Nephron (organoid): Measurements from ENCODE around the gene PTPRN2.

Experiments used
- H3K27ac Mint-ChIP-seq, 3 experiments: 2 replicates each; pipeline ENCODE4 v1.8.0; 2020; ENCODE audit warnings: mixed read lengths in 3 of 3, mild to moderate bottlenecking in 2 of 3, moderate library complexity in 1 of 3
- H3K27me3 Mint-ChIP-seq: 2 replicates; pipeline ENCODE4 v1.8.0; 2021; ENCODE audit warnings: low read depth, mild to moderate bottlenecking, moderate library complexity, mixed read lengths
- H3K36me3 Mint-ChIP-seq: 2 replicates; pipeline ENCODE4 v1.8.0; 2020; ENCODE audit warnings: low read depth, mixed read lengths
- H3K4me1 Mint-ChIP-seq: 2 replicates; pipeline ENCODE4 v1.8.0; 2020; ENCODE audit warnings: mixed read lengths
- H3K4me3 Mint-ChIP-seq, 3 experiments: 2 replicates each; pipeline ENCODE4 v1.8.0; 2020; ENCODE audit warnings: mild to moderate bottlenecking in 3 of 3, mixed read lengths in 3 of 3, moderate library complexity in 2 of 3
- H3K9me3 Mint-ChIP-seq: 2 replicates; pipeline ENCODE4 v1.8.0; 2020; ENCODE audit warnings: mixed read lengths
- TF ChIP-seq, protein P1 (sequence below), 3 experiments: fragments of 200-600 bp; sonication (generic); IDR thresholded peaks; one replicate each; pipeline ENCODE4 v1.5.0; 2021; ENCODE audit warnings: antibody characterized with exemption in 3 of 3; ENCODE audit not compliant: unreplicated experiment in 3 of 3

Gene PTPRN2

GRCh38 chr7:157887400-157887799 is 700.2 kb downstream of the PTPRN2 start:
- H3K9me3 Mint-ChIP-seq = peaks cover 9% of the 10 kb centered on the region
- TF ChIP-seq, protein P1, sequence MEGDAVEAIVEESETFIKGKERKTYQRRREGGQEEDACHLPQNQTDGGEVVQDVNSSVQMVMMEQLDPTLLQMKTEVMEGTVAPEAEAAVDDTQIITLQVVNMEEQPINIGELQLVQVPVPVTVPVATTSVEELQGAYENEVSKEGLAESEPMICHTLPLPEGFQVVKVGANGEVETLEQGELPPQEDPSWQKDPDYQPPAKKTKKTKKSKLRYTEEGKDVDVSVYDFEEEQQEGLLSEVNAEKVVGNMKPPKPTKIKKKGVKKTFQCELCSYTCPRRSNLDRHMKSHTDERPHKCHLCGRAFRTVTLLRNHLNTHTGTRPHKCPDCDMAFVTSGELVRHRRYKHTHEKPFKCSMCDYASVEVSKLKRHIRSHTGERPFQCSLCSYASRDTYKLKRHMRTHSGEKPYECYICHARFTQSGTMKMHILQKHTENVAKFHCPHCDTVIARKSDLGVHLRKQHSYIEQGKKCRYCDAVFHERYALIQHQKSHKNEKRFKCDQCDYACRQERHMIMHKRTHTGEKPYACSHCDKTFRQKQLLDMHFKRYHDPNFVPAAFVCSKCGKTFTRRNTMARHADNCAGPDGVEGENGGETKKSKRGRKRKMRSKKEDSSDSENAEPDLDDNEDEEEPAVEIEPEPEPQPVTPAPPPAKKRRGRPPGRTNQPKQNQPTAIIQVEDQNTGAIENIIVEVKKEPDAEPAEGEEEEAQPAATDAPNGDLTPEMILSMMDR (IDR thresholded peaks at IDR 0.05; ENCODE audit: unreplicated experiment in 3 of 3) = no peak
- H3K4me3 Mint-ChIP-seq = no peak overlapping the region
- no peaks in the 10 kb centered on the region for H3K36me3 Mint-ChIP-seq
- no peak overlapping the region for H3K27ac Mint-ChIP-seq
- H3K27me3 Mint-ChIP-seq = peaks cover 11% of the 10 kb centered on the region
- no peaks in the 10 kb centered on the region for H3K4me1 Mint-ChIP-seq

DNA sequence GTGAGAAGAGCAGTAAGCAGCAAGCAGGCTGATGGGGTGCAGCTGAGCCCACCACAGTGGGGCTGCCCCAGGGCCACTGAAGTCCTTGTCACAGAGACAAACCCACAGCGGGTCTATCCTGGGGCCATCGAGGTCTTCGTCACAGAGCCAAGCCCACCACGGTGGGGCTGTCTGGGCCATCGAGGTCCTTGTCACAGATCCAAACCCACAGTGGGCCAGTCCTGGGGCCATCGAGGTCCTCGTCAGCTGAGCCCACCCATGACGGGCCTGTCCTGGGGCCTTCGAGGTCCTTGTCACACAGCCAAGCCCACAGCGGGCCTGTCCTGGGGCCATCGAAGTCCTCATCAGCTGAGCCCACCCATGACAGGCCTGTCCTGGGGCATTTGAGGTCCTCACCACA is 700.9 kb downstream of the PTPRN2 start:
- Mint-ChIP-seq H3K9me3 (peaks cover 9% of the 10 kb centered on the region), H3K27ac (no peak overlapping the region), H3K27me3 (peaks cover 11% of the 10 kb centered on the region), H3K4me3 (no peak overlapping the region), H3K4me1 (no peaks in the 10 kb centered on the region), H3K36me3 (no peaks in the 10 kb centered on the region)
- TF ChIP-seq, protein P1 (IDR thresholded peaks at IDR 0.05; ENCODE audit: unreplicated experiment in 3 of 3) = no peak

GRCh38 chr7:157886266-157886665 is 701.4 kb downstream of the PTPRN2 start:
- TF ChIP-seq, protein P1 (IDR thresholded peaks at IDR 0.05; ENCODE audit: unreplicated experiment in 3 of 3) = no peak
- Mint-ChIP-seq H3K27ac (no peak overlapping the region), H3K9me3 (peaks cover 9% of the 10 kb centered on the region), H3K36me3 (no peaks in the 10 kb centered on the region), H3K4me3 (no peak overlapping the region), H3K27me3 (peaks cover 11% of the 10 kb centered on the region), H3K4me1 (no peaks in the 10 kb centered on the region)

DNA sequence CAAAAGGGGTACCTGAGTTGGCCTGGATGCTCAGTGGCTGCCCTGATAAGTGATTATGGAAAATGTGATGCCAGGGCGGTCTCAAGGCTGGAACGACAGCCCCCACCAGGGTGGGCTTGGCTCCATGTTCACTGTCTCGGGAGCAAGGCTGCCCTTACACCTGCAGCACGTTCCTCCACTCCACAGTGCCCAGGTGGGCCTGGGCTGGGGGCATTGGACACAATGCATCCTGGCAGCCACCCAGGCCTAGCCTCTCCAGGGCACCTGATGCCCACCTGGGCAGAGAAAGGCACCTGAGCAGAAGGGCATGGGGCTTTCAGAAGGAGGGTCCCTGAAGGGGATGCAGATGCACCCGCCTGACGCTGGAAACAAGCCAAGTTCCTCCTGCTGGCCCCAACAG is 702.5 kb downstream of the PTPRN2 start:
- Mint-ChIP-seq H3K4me1 (no peaks in the 10 kb centered on the region), H3K27ac (no peak overlapping the region)
- TF ChIP-seq, protein P1 (IDR thresholded peaks at IDR 0.05; ENCODE audit: unreplicated experiment in 3 of 3) = no peak

GRCh38 chr7:157884461-157885062 is 703.1 kb downstream of the PTPRN2 start:
- Mint-ChIP-seq H3K27ac (no peak overlapping the region), H3K4me1 (no peaks in the 10 kb centered on the region), H3K36me3 (no peaks in the 10 kb centered on the region), H3K27me3 (peaks cover 4% of the 10 kb centered on the region), H3K4me3 (no peak overlapping the region), H3K9me3 (peaks cover 15% of the 10 kb centered on the region)
- TF ChIP-seq, protein P1 (IDR thresholded peaks at IDR 0.05; ENCODE audit: unreplicated experiment in 3 of 3) = no peak

More for the DNA sequence above, 702.5 kb downstream of the PTPRN2 start:
- H3K9me3 Mint-ChIP-seq = peaks cover 16% of the 10 kb centered on the region
- no peaks in the 10 kb centered on the region for H3K36me3 Mint-ChIP-seq
- no peak overlapping the region for H3K4me3 Mint-ChIP-seq
- H3K27me3 Mint-ChIP-seq = peaks cover 9% of the 10 kb centered on the region

GRCh38 chr7:157881048-157881771 is 706.4 kb downstream of the PTPRN2 start:
- TF ChIP-seq, protein P1 (IDR thresholded peaks at IDR 0.05; ENCODE audit: unreplicated experiment in 3 of 3) = no peak
- Mint-ChIP-seq H3K27ac (no peak overlapping the region), H3K36me3 (no peaks in the 10 kb centered on the region), H3K4me1 (peaks cover 15% of the 10 kb centered on the region), H3K4me3 (no peak overlapping the region), H3K27me3 (peaks cover 9% of the 10 kb centered on the region), H3K9me3 (peaks cover 15% of the 10 kb centered on the region)
